DMS 273 (cell line): Measurements from ENCODE around the gene CALML3.
"Not testable (repeated sequence)": the region's sequence is repeated elsewhere in the genome, so short reads cannot be mapped to it uniquely, and the experiment has no call there.

ENCODE experiments used
- DNase-seq: peaks from one replicate; lab custom pipeline; 2025; ENCODE audit not compliant: unreplicated experiment; lab: John Stamatoyannopoulos, UW

The CALML3 gene

GRCh38 chr10:5552376-5553321 lies 27.9 kb downstream of the CALML3 start:
- DNase-seq = no peak

- no peak for DNase-seq
Observed at GRCh38 chr10:5553400-5554170, 28.8 kb downstream of the CALML3 start.

- no peak for DNase-seq
Observed at GRCh38 chr10:5555021-5555510, 30.3 kb downstream of the CALML3 start.

- no peak for DNase-seq
Observed at GRCh38 chr10:5555881-5556280, 31.1 kb downstream of the CALML3 start.

- DNase-seq = no peak
Observed at GRCh38 chr10:5556576-5556975, 31.8 kb downstream of the CALML3 start.

GRCh38 chr10:5557040-5557721 lies 32.4 kb downstream of the CALML3 start:
- DNase-seq = no peak

- no peak for DNase-seq
Observed at GRCh38 chr10:5557799-5558771, 33.3 kb downstream of the CALML3 start.

- not testable (repeated sequence) for DNase-seq
Observed at GRCh38 chr10:5559022-5559421, 34.3 kb downstream of the CALML3 start.

GRCh38 chr10:5559642-5560141 lies 34.9 kb downstream of the CALML3 start:
- no peak for DNase-seq

GRCh38 chr10:5560142-5560816 lies 35.5 kb downstream of the CALML3 start:
- no peak for DNase-seq

- no peak for DNase-seq
Observed at GRCh38 chr10:5560817-5561703, 36.3 kb downstream of the CALML3 start.

GRCh38 chr10:5561704-5562645 lies 37.2 kb downstream of the CALML3 start:
- no peak for DNase-seq

GRCh38 chr10:5563321-5563961 lies 38.7 kb downstream of the CALML3 start:
- DNase-seq = no peak

GRCh38 chr10:5563991-5564536 lies 39.3 kb downstream of the CALML3 start:
- DNase-seq = no peak

GRCh38 chr10:5564537-5565204 lies 39.9 kb downstream of the CALML3 start:
- no peak for DNase-seq

- DNase-seq = no peak
Observed at GRCh38 chr10:5565205-5565545, 40.4 kb downstream of the CALML3 start.
